ENCODE measurements around the gene RAB37.

DNA sequence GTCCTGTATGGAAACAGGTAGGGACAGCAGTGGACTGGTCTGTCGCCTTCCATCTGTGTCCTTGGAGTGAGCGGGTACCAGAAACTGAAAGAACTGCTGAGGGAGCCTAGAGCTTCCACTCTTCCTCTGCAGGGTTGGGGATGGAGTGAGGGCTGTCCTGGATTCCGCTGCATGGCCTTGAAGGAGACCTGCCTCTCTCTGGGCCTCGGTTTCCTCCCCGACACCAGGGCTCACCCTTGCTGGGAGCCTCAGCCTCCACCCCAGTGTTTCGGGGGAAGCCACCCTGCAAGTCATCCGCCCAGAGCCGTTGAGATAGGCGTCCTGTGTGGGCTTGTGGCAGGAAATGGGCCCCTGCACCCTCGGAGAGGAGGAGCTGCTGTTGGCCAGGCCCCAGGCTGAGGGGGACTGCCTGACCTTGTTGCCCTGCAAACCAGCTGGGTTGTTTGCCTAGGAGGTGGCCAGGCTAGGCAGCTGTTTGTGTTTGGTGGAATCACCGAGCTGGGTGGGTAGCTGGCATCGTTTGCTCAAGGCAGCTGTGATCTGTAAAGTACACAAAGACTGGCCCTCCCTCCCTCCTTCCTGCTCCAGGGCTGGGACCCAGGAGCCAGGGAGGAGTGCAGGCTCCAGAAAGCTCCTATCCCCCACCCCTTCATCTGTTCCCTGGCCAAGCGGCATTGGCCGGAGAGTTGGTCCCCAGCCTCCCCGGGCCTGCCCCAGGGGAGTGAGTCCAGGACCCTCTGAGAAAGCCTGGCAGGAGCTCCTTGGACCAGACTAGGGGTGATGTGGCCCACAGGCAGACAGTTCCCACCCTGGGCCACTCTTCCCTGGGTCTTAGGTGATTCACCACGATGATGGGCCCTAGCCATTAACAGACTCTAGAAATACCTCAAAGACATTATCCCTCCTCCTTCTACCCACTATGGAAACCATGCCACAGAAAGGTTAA, 1.3 kb downstream of the RAB37 start:
- TF ChIP-seq, protein P1, sequence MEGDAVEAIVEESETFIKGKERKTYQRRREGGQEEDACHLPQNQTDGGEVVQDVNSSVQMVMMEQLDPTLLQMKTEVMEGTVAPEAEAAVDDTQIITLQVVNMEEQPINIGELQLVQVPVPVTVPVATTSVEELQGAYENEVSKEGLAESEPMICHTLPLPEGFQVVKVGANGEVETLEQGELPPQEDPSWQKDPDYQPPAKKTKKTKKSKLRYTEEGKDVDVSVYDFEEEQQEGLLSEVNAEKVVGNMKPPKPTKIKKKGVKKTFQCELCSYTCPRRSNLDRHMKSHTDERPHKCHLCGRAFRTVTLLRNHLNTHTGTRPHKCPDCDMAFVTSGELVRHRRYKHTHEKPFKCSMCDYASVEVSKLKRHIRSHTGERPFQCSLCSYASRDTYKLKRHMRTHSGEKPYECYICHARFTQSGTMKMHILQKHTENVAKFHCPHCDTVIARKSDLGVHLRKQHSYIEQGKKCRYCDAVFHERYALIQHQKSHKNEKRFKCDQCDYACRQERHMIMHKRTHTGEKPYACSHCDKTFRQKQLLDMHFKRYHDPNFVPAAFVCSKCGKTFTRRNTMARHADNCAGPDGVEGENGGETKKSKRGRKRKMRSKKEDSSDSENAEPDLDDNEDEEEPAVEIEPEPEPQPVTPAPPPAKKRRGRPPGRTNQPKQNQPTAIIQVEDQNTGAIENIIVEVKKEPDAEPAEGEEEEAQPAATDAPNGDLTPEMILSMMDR (IDR thresholded peaks at IDR 0.05; ENCODE audit: control extremely low read depth in 1 of 3, insufficient read depth in 1 of 3, low read depth in 1 of 3, low read length in 3 of 3), result no peak
- TF ChIP-seq CEBPB (IDR thresholded peaks at IDR 0.05; ENCODE audit: low read depth, low read length) (no peak), POLR2AphosphoS5 (IDR thresholded peaks at IDR 0.05; ENCODE audit: low read depth, low read length) (no peak), RAD21 (IDR thresholded peaks at IDR 0.05 in 1 of 2, conservative IDR thresholded peaks at IDR 0.05 in 1 of 2; ENCODE audit: low read depth in 2 of 2, low read length in 2 of 2) (no peak)

Data from H1 (cell line).